Immature natural killer cell (primary cell): ENCODE data around the gene HES4. TPM values are rescaled to one million over a fixed set of nuclear protein-coding genes. Genes with fewer than 3 reads are reported as not detected.

Source experiments
- DNase-seq, 3 donors: peaks; one replicate each; pipeline ENCODE4 v3.0.0; 2022; ENCODE audit warnings: mixed read lengths in 1 of 3
- H3K27ac Mint-ChIP-seq, 6 donors: one replicate each; pipeline ENCODE4 v1.8.0; 2020; ENCODE audit warnings: mixed read lengths in 6 of 6, mild to moderate bottlenecking in 5 of 6, inconsistent platforms in 4 of 6, moderate library complexity in 3 of 6
- H3K27me3 Mint-ChIP-seq, 3 donors: one replicate each; pipeline ENCODE4 v1.8.0; 2020 to 2021; ENCODE audit warnings: low read depth in 3 of 3, mild to moderate bottlenecking in 3 of 3, mixed read lengths in 3 of 3, moderate library complexity in 3 of 3, inconsistent platforms in 1 of 3
- H3K36me3 Mint-ChIP-seq, 3 donors: one replicate each; pipeline ENCODE4 v1.8.0; 2020; ENCODE audit warnings: mixed read lengths in 3 of 3, inconsistent platforms in 2 of 3, mild to moderate bottlenecking in 2 of 3
- H3K4me1 Mint-ChIP-seq, 2 donors: one replicate each; pipeline ENCODE4 v1.8.0; 2020; ENCODE audit warnings: inconsistent platforms in 2 of 2, mild to moderate bottlenecking in 2 of 2, mixed read lengths in 2 of 2, moderate library complexity in 1 of 2
- H3K4me3 Mint-ChIP-seq, 5 donors: one replicate each; pipeline ENCODE4 v1.8.0; 2020; ENCODE audit warnings: mild to moderate bottlenecking in 5 of 5, mixed read lengths in 5 of 5, inconsistent platforms in 3 of 5, moderate library complexity in 3 of 5
- H3K9me3 Mint-ChIP-seq, 6 donors: one replicate each; pipeline ENCODE4 v1.8.0; 2020; ENCODE audit warnings: mild to moderate bottlenecking in 6 of 6, mixed read lengths in 6 of 6, inconsistent platforms in 4 of 6, moderate library complexity in 3 of 6
- polyA plus RNA-seq, 3 donors: library from polyadenylated mRNA; unstranded; fragments of 300-500 nt; fragmentation: Illumina TruSeq; gene quantifications; one replicate each; pipeline ENCODE4 v1.2.3, GENCODE V29; 2021

HES4 gene
- polyA plus RNA-seq, 3 donors from 2014 or later: 2.3 to 7.7 (median 2.4) TPM

DNA sequence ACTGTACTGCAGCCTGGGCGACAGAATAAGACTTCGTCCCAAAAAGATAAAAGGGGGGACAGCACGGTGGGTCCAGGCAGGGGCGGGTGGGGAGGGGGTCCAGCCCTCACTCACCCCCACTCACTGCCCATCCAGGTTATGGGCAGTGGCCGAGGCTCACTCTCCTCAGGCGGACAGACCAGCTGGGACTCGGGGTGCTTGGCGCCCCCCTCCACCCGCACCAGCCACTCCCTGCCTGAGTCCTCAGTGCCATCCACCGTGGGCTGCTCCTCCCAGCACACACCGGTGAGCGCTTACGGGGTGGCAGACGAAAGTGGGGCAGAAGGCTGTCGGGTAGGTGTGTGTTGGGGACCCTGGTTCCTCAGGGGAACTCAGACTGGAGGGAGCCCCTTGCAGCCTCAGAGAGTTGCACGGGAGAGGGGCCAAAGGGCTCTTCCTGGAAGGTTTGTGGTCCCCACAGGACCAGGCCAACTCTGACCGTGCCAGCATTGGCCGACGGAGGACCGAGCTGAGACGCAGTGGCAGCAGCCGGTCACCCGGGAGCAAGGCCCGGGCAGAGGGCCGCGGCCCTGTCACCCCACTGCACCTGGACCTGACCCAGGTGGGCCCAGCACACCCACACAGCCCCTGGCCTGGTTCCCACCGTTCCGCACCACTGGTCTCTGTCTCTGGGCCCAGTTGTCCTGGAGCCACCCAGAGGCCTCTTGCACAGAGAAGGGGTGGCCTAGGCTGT lies 27.0 kb downstream of the HES4 start:
- Mint-ChIP-seq H3K4me1 (peaks cover 6 to 9% of the 10 kb centered on the region in 2 donors), H3K27ac (no peak overlapping the region), H3K4me3 (no peak overlapping the region), H3K36me3 (no peaks in the 10 kb centered on the region), H3K27me3 (peaks cover 0 to 2% (median 2%) of the 10 kb centered on the region in 3 donors), H3K9me3 (no peaks in the 10 kb centered on the region)
- DNase-seq: no peak

DNA sequence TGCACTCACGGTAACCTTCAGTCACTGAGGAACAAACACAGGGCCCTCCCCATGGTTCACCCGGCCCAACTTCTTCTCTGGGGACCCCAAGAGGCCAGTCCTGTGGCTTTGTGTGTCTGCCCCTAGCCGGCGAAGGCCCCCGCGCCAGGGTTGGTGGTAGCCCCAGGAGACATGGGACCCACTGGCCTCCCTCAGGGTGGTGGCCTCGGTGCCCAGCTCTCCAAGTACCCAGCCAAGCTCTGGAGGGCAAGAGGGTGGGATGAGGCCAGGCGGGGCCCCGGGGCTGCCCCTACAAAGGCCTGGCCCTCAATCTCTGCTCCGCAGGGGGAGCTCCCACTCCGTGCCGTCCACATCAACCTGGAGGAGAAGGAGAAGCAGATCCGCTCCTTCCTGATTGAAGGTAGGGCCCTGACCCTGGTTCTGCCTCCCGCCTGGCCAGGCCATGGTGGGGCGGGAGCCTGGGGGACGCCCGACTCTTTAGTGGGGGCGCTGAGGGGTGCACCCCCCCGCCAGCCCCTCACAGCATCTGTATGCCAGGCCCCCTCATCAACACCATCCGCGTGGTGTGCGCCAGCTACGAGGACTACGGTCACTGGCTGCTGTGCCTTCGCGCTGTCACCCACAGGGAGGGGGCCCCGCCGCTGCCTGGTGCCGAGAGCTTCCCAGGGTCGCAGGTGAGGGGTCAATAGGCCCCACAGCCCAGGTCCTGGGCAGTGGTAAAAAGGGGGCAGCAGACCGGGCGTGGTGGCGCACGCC lies 28.0 kb downstream of the HES4 start:
- no peaks in the 10 kb centered on the region for H3K9me3 Mint-ChIP-seq
- peaks cover 0 to 3% (median 2%) of the 10 kb centered on the region in 3 donors for H3K27me3 Mint-ChIP-seq
- H3K4me3 Mint-ChIP-seq: no peak overlapping the region
- no peaks in the 10 kb centered on the region for H3K36me3 Mint-ChIP-seq
- H3K4me1 Mint-ChIP-seq: peaks cover 6 to 9% of the 10 kb centered on the region in 2 donors
- no peak overlapping the region for H3K27ac Mint-ChIP-seq
- DNase-seq: no peak

DNA sequence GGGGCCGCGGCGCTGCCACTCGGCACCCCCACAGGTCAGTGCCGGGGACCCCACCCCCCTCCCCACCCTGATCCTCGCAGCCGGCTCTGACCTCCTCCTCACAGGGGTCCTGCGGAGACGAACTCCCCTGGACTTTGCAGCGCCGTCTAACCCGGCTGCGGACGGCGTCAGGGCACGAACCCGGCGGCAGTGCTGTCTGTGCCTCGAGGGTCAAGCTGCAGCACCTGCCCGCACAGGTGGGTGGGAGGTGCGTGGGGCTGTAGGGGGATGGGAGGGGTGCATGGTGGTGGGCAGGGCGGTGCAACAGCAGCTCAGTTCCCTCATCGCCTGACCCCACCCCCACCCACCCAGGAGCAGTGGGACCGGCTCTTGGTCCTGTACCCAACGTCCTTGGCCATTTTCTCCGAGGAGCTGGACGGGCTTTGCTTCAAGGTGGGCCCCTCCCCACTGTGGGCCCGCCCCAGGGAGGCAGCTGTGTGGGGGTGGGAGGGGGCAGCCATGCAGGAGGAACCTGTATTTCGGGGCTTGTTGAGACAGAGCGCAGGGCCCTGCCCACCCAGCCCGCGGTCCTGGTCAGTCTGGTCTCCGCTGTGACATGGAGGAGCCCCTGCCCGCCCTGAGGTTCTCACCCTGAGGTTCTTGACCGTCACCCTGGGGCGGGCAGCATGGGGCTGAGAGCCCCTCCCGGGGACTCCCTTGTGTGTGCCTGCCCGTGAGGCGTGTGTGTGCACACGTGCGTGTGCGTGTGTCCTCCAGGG lies 28.7 kb downstream of the HES4 start:
- no peaks in the 10 kb centered on the region for H3K9me3 Mint-ChIP-seq
- peaks cover 0 to 3% (median 2%) of the 10 kb centered on the region in 3 donors for H3K27me3 Mint-ChIP-seq
- no peak overlapping the region for H3K27ac Mint-ChIP-seq
- DNase-seq: no peak
- no peak overlapping the region for H3K4me3 Mint-ChIP-seq
- peaks cover 6 to 9% of the 10 kb centered on the region in 2 donors for H3K4me1 Mint-ChIP-seq
- H3K36me3 Mint-ChIP-seq: no peaks in the 10 kb centered on the region

DNA sequence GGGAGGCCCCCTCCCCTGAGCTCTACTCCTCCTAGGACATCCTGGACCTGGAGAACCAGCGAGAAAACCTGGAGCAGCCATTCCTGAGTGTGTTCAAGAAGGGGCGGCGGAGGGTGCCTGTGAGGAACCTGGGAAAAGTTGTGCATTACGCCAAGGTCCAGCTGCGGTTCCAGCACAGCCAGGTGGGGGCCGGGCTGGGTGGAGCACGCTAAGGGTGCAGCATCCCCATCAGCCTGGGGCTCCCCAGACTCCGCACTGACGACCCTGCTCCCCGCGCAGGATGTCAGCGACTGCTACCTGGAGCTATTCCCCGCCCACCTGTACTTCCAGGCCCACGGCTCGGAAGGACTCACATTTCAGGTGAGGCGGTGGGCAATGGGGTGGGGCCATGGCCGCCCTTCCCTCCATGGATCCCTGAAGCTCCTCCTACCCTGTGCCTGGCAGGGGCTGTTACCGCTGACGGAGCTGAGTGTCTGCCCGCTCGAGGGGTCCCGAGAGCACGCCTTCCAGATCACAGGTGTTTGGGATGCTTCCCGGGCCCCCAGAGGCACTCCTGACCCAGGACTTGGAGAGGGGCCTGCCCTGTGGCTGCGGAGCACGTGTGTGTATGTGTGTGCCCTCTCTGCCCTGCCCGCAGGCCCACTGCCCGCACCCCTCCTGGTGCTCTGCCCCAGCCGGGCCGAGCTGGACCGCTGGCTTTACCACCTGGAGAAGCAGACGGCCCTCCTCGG lies 29.5 kb downstream of the HES4 start:
- H3K27me3 Mint-ChIP-seq: peaks cover 0 to 3% (median 2%) of the 10 kb centered on the region in 3 donors
- DNase-seq: no peak
- H3K27ac Mint-ChIP-seq: no peak overlapping the region
- no peak overlapping the region for H3K4me3 Mint-ChIP-seq
- no peaks in the 10 kb centered on the region for H3K36me3 Mint-ChIP-seq
- H3K9me3 Mint-ChIP-seq: no peaks in the 10 kb centered on the region
- H3K4me1 Mint-ChIP-seq: peaks cover 0 to 3% of the 10 kb centered on the region in 2 donors

DNA sequence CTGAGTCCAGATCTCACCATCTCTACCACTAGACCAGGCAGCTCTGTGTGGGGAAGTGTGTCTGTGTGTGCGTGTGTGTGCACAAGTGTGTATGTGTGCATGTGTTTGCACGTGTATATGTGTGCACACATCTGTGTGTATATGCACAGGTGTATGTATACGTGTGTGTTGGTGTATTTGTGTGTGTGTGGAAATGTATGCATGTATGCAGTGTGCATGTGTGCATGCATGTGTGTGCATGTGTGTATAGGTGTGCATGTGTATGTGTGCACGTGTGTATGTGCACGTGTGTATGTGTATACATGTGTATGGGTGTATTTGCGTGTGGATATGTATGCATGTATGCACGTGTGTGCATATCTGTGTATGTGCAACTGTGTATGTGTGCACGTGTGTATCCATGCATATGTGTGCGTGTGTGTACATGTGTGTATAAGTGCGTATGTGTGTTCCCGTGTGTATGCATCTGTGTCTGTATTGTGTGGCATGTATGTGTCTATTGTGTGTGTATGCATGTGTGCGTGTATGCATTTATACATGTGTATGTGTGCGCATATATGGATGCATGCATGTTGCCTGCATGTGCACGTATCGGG lies 30.5 kb downstream of the HES4 start:
- Mint-ChIP-seq H3K36me3 (peaks cover 0 to 3% (median 0%) of the 10 kb centered on the region in 3 donors), H3K9me3 (no peaks in the 10 kb centered on the region), H3K4me3 (peak overlapping the region in 4 of 5 donors; percentile 12 to 41 (median 31)), H3K4me1 (peaks cover 0 to 3% of the 10 kb centered on the region in 2 donors), H3K27ac (no peak overlapping the region), H3K27me3 (peaks cover 0 to 3% (median 0%) of the 10 kb centered on the region in 3 donors)
- no peak for DNase-seq

DNA sequence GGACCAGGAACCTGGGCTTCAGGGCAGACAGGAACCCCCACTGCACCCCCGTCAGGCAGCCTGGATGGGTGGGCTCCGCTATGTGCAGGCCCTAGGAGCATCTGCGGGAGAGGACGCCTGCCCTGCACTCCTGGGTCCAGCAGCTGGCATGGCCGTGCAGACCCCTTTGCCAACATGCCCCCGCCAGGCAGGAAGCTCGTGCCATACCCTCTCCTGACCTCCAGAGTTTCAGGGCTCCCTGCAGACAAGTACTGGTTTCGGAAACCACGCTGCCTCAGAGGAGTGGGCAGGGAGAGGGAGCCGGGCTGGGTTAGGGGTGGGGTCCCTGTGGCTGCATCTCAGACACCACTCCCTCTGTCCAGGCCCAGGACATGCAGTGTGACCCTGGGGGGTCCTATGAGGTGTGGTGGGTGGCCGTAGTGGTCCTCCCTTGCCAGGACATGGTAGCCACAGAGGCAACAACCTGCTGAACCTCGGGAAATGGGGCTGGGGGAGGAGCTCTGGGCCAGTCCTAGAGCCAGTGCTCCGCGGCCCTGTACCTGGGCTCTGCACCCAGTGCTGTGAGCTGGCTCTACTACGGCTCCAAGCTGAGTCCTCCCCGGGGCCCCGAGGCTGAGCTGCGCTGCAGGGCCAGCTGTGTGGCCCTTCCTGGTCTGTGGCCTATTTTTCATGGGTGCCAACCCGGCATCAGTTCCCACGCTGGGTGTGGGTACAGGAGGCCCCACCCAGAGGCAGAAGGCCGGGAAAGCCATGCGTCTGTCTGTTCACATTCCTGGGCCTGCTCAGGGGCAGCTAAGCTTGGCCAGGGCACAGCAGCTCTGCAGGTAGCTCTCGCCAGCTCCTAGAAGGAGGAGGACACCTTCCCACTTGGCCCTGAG lies 32.2 kb downstream of the HES4 start:
- no peak for DNase-seq
- Mint-ChIP-seq H3K4me3 (peak overlapping the region in 3 of 5 donors; percentile 29 to 68 (median 39)), H3K27ac (no peak overlapping the region), H3K9me3 (no peaks in the 10 kb centered on the region), H3K27me3 (peaks cover 0 to 2% (median 0%) of the 10 kb centered on the region in 3 donors), H3K36me3 (peaks cover 0 to 3% (median 0%) of the 10 kb centered on the region in 3 donors), H3K4me1 (peaks cover 0 to 3% of the 10 kb centered on the region in 2 donors)

DNA sequence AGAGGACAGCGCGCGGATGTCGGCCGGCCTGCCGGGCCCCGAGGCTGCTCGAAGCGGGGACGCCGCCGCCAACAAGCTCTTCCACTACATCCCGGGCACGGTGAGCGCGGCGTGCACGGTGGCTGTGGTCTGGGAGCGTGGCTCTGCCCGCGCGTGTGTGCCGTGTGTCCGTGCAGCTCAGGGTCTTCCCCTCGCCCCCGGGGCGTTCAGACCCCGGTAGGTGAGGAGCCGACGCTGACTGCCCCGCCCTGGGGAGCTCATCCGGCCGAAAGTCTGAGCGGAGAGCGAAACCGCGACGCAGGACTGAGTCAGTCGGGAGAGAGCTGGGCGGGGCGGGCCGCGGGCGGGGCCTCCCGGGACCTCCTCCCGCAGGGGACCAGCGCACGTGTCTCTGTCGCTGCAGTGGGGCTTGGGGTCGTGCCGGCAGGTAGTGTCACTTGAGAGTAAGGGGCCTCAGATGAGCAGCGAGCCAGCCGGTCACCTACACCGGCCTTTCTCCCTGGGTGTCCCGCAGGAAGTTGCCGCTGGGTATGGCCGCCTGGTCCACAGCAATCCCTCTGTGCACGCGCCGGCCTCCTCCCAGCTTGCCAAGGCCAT lies 33.1 kb downstream of the HES4 start:
- peak overlapping the region in 1 of 6 donors; percentile 42 for H3K27ac Mint-ChIP-seq
- H3K36me3 Mint-ChIP-seq: peaks cover 0 to 3% (median 0%) of the 10 kb centered on the region in 3 donors
- H3K4me3 Mint-ChIP-seq: peak overlapping the region; percentile 64 to 78 (median 76)
- peak; percentile 59 to 61 (median 60) for DNase-seq
- H3K27me3 Mint-ChIP-seq: peaks cover 0 to 2% (median 0%) of the 10 kb centered on the region in 3 donors
- peaks cover 0 to 3% of the 10 kb centered on the region in 2 donors for H3K4me1 Mint-ChIP-seq
- H3K9me3 Mint-ChIP-seq: no peaks in the 10 kb centered on the region

DNA sequence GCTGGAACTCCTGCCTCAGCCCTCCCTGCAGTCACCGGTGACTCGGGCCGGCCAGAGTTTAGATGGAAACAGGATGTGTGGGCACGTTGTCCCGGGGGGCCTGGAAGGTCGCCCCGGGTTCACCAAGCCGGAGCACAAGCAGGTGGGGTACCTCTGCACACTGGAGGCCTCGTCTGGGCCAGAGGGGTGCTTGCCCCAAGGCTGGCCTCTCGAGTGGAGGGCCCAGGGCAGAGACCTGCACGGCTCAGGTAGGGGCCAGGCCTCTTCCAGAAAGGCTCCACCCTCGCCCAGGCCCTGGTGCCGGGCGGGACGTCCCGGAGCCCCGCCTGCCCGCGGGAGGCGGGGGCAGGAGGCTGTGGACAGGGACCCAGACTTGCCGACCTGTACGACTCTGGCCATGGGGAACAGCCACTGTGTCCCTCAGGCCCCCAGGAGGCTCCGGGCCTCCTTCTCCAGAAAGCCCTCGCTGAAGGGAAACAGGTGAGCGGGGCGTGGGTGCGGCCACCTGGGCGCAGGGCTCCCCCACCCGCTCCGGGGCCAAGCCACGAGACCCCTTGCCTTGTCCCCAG lies 33.7 kb downstream of the HES4 start, which contains the start of gene PLEKHN1:
TSS of gene PLEKHN1 (plus strand) at position 348 of the 569 bp plus-strand sequence. CDS start at position 398, 50 bp downstream.
- Mint-ChIP-seq H3K27me3 (peaks cover 0 to 2% (median 0%) of the 10 kb centered on the region in 3 donors), H3K27ac (peak within 1 kb of the TSS in 1 of 6 donors; percentile 42)

DNA sequence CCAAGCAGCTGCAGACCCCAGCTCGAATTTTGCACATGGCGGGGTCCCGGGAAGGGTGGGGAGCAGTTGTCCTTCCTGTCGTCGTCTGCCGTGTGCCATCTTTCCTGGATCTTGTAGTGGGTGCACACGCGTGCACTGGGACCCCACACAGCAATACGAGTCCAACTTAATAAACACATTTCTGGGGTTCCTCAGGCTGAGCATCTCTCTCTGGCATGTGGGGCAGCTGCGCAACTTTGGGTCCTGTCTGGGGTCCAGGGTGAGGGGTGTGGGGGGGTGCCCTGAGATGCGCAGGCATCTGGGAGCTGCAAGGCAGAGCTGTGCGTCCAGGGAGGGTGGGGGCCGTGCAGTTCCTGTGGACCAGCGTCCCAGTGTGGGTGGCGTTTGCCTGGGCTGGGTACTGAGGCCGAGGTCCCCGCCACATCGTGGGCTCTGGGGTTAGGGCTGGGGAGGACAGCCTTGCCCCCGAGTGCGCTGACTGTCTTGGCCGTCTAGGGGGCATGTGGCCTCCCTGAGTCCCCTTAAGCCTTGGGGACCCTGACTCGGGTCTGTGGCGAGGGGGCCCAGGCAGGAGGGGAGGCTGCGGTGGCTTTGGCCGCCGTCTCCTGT lies 34.3 kb downstream of the HES4 start:
- H3K9me3 Mint-ChIP-seq: no peaks in the 10 kb centered on the region
- no peak overlapping the region for H3K27ac Mint-ChIP-seq
- peaks cover 0 to 2% (median 0%) of the 10 kb centered on the region in 3 donors for H3K27me3 Mint-ChIP-seq
- H3K4me1 Mint-ChIP-seq: peaks cover 0 to 4% of the 10 kb centered on the region in 2 donors
- H3K4me3 Mint-ChIP-seq: peak overlapping the region in 2 of 5 donors; percentile 15 to 33
- H3K36me3 Mint-ChIP-seq: peaks cover 0 to 3% (median 0%) of the 10 kb centered on the region in 3 donors
- DNase-seq: no peak

More for the DNA sequence above, 33.7 kb downstream of the HES4 start, which contains the start of gene PLEKHN1:
- Mint-ChIP-seq H3K9me3 (no peaks in the 10 kb centered on the region), H3K36me3 (peaks cover 0 to 3% (median 0%) of the 10 kb centered on the region in 3 donors), H3K4me3 (peak within 1 kb of the TSS; percentile 64 to 78 (median 76)), H3K4me1 (peaks cover 0 to 4% of the 10 kb centered on the region in 2 donors)
- DNase-seq: peak in 1 of 3 donors; percentile 18

DNA sequence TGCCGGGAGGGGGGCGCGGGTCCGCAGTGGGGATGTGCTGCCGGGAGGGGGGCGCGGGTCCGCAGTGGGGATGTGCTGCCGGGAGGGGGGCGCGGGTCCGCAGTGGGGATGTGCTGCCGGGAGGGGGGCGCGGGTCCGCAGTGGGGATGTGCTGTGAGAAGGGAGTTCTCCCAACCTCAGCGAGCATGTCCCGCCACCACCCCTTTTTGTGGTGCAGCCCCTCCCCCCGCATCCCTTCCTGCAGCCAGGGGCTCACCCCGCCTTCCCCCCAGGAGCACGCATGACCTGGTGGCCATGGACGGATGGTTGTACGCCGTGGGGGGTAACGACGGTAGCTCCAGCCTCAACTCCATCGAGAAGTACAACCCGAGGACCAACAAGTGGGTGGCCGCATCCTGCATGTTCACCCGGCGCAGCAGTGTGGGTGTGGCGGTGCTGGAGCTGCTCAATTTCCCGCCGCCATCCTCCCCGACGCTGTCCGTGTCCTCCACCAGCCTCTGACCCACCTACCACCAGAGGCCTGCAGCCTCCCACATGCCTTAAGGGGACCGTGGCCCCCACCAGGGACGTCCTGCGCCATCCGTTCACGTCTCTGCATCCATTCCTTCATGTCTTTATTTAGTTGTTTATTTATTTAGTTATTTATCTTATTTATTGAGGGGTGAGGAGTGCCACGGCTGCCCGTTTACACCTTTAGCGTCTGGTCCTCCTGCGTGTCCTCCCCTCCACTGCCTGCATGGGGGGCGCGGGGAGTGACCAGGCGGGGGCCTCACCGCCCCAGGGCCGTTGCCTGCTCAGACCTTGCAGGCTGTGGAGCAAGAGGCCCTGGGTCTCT lies 35.0 kb downstream of the HES4 start:
- no peaks in the 10 kb centered on the region for H3K9me3 Mint-ChIP-seq
- H3K4me3 Mint-ChIP-seq: peak overlapping the region in 4 of 5 donors; percentile 13 to 73 (median 50)
- H3K36me3 Mint-ChIP-seq: peaks cover 0 to 3% (median 0%) of the 10 kb centered on the region in 3 donors
- DNase-seq: no peak
- peaks cover 0 to 2% (median 0%) of the 10 kb centered on the region in 3 donors for H3K27me3 Mint-ChIP-seq
- no peak overlapping the region for H3K27ac Mint-ChIP-seq
- H3K4me1 Mint-ChIP-seq: peaks cover 0 to 9% of the 10 kb centered on the region in 2 donors
